Fibroblast of peridontal ligament (primary cell): Measurements from ENCODE around the gene ESPN.
"Not testable (repeated sequence)": the region's sequence is repeated elsewhere in the genome, so short reads cannot be mapped to it uniquely, and the experiment has no call there.

ENCODE experiments used
- DNase-seq: peaks from one replicate; pipeline ENCODE4 v3.0.0-alpha.2; 2010; ENCODE audit errors: extremely low read depth

Gene ESPN

DNA sequence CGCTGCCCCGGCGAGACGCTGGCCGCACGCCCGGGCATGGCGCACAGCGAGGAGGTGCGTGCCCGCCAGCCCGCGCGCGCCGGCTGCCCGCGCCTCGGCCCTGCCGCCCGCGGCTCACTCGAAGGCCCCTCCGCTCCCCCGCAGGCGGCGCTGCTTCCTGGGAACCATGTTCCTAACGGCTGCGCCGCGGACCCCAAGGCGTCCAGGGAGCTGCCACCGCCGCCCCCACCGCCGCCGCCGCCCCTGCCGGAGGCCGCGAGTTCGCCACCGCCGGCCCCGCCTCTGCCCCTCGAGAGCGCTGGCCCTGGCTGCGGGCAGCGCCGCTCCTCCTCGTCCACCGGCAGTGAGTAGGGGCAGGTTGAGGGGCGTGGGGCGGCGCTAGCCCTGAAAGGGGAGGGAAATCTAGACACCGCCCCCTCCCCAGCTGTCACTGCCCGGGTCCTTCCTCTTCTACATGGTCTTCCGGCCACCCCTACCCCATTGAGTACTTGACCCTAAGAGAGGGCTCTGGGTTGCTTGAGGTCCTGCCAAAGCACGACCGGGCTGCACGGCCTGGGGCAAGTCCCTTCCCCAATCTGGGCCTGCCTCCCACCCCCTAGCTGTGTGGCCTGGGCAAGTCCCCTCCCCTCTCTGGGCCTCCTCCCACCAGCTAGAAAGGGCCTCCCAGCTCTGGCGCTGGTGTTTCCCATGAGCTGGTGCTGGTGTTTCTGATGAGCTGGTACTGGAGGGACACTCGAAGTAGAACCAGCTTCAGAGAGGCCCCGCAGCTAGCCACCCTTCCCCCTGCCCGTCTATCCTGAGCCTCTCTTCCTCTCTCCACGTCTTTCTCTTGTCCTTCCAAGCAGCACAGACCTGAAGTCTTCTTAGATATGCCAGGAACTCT, 24.4 kb downstream of the ESPN start:
- DNase-seq, result no peak

GRCh38 chr1:6450005-6450450, 25.5 kb downstream of the ESPN start:
- no peak for DNase-seq

DNA sequence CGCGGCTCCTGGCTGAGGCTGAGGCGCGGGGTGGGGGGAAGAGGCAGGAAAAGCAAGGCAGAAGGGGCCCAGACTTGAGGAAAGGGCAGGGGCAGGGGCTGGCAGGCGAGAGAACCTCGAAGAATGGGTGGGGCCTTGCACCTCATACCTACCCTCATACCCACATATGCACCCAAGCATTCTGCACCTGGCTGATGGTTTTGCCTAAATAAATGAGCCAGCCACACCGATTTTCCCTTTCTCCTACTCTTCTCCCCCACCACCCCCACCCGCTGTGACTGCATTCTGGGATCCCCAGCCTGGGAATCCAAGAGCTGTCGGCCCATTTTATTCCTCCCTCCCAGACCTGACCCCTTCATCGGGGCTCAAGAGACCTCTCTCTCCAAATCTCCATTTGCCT, 25.9 kb downstream of the ESPN start:
- DNase-seq, result not testable (repeated sequence)

DNA sequence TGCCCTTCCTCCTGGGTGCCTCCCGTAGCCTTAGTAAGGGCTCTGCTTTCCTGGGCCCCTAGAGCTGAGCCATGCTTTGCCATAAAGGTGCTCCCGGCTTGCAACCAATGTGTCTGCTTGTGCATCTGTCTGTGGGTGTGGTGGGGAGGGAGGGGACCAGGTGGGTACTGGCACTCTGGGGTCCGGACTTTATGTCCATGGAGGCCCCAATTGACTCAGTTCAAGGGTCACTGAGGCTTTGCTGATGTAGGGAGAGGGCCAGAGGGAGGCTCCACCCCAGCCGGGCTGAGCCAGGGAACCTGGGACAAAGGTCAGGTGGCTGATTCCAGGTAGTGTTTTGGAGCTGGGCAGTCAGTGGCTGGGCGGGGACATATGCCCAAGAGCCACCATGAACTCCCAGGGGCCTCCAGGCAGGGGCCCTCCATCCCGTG, 26.4 kb downstream of the ESPN start:
- DNase-seq, result no peak

GRCh38 chr1:6453895-6454855, 29.6 kb downstream of the ESPN start:
- not testable (repeated sequence) for DNase-seq

DNA sequence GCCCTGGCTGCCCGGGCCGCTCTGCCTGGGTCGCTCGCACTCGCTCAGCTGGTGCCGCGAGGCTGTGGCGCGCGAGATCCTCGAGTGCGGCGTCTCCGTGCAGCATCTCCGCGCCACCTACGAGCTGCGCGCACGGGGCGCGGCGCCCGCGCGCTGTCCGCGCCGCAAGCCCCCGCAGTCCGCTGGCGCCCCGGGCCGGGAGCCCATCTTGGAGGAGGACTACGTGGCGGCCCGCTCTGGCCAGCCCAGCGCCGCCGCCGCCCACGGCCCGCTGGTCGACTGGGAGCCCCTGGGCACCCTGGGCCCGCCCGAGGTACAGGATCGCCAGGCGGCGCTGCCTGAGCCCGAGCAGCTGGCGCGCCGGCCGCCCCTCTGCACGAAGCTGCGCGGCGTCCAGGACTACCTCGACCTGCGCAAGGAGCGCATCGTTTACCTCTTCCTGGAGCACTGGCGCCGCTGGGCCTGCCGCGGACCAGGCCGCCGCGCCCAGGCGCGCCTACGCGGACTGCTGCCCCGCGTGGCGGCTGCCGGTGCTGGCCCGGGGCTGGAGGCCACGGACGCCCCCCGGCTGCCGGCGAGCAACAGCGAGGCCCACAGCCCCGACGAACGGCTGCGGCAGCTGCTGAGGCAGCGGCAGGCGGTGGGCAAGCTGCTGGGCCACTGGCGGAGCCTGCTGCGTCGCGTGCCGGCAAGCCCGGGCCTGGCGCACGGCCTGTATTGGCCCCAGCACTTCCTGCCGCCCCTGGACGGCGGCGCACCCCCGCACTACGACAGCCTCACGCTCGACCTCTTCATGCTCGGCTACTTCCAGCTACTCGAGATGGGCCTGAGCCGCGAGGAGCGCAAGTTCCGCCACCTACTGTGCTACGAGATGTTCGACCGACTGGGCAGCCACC, 30.5 kb downstream of the ESPN start:
- no peak for DNase-seq

DNA sequence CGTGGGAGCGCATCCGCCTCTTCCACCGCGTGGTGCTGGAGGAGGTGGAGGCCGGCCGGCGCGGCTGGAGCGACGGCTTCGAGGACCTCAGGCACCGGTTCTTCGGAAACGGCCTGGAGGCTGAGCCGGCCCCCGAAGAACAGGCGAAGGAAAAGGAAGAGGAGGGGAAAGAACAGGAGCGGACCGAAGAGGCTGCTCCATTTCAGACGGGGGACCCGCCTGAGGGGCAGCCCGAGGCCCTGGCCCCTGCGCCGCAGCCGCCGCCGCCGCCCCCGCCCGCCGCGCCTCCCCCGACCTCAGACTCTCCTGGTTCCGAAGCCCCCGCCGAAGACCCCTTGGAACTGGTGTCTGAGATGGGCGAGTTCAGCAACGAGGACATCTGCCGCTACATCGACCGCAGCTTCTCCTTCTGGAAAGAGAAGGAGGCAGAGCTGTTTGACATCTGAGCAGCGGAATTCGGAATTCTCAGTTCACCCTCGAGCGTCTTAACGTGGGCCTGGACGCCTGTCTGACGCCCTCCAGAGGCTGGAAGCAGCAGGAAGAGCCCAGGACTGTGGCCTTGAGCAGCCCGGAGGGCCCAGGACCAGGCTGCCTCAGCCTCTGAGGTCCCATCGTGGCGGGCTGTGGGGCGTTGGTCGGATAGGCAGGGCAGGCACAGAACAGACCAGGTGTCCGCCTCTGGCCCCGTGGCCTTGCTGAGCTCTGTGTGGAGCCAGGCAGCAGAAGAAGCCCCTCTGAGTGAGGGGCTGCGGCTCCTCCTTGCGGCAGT, 31.4 kb downstream of the ESPN start:
- not testable (repeated sequence) for DNase-seq

DNA sequence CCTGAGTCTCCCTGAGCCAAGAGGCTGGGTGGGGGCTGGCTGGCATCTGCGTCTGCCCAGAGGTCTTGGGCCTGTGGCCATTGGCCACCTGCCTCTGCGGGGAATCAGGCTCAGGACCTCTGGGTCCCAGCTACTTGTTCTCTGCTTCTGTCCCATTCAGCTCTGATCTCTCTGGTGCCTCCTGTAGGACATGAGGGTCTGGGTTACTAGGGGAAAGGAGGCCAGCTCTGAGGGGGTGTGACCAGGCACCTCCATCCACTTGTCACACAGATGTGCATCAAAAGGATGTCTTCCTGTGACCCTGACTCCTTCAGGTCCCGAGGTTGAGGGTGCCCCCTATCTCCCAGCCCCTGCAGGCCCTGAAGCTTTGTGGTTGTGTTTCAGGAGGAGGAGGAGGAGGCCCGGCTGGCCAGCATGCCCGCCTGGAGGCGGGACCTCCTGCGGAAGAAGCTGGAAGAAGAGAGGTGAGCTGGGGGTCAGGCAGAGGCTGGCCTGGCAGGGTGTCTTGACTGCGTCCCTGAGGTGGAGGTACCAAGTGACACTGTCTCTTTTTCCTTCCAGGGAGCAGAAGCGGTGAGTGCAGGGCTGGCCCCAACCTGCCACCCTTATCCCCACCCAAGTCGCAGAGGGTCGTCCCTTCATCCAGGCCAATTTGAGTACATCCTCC, 32.4 kb downstream of the ESPN start:
- no peak for DNase-seq

- DNase-seq, result no peak
These were observed 35.3 kb downstream of the ESPN start for GRCh38 chr1:6459850-6460265.

DNA sequence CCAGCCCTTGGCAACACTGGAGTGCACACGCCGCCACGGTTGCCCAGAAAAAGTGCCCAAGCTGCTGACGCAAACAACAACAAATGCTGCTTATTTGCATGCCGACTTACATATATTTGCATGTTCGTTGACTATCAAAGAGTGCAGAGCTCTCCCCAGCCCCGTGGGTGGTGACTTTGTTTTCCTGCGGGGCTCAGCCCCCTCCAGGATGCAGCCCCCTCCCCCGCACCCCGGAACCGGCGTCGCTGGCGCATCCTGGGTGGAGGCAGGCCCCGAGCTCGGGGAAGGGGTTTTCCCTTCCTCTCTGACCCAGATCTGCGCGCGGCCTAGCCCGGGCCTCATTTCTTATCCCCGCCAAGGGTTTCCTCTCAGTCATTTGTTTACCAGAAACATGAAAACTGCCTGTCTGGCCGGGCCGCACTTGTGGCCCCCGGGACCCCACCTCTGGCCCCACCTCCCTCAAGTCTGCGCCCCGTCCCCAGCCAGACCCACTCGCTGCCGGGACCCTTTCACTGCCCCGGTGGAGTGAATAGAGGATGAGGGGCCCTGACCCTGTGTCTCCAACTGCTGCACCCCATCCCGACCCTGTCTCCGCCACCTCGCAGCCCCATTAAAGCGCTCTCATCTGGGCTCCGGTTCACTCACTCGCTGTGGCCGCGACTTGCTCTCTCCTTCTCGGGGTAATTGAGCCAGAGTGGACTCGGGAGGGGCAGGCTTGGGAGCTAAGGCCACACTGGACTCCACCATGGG, 35.9 kb downstream of the ESPN start:
- no peak for DNase-seq

DNA sequence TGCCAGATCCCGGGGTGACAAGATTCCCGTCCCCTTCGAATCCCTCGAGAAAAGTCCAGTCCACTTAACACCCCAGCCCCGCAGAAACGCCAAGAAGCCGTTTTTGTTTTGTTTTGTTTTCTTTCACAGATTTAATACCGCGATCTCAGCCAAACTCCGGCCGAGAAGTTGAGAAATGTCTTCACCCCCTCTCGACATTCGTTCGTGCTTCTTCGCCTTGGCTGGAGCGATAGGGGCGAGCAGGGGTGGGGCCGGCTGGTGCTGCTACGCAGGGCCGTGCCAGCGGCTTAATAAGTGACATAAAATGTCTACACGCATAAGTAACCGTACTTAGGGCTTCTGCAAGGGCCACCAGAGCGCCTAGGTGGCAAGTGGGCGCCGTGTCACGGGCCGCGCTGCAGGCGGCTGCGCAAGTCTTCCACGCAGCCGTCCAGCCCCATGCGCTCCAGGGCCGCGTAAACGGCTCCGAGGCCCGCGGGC, 36.5 kb downstream of the ESPN start:
- no peak for DNase-seq

DNA sequence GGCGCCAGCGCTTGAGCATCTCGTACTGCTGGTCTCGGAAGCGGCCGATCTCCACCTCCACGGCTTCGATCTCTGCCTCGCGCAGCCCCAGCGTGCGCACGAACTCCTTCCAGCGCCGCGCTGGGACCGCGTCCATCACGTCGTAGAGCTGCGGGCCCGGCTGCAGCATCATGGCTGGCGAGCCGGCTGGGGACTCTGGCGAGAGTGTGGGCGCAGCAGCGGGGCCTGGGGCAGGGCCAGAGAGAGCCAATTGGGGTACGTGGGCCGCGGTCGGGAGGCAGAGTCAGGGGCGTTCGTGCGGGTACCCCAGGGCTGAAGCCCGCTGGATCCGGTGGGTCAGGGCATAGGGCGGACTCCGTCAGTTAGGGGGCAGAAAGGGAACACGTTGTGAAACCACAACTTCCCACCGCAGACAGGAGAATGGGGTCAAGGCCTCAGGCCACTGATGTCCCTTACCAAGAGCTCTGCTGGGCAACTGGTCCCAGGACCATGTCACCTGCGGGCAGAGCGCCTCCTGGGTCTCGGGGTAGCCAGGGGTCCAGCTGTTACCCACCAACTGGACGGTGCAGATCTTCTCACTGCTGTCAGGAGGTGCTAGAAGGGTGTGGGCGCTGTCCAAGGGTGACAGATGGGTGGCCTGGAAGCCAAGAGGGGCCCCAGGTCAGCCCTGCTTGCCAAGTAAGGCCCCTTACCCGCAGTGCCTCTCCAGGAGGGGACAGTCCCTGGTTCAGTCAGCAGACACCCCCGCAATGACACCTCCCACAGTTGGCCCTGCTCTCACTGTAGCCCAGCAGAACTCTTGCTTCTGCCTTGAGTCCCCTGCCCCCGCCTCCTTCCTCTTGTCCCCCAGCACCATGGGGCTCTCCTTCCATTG, 37.2 kb downstream of the ESPN start:
- DNase-seq, result no peak

- no peak for DNase-seq
These were observed 38.0 kb downstream of the ESPN start for GRCh38 chr1:6462412-6463119.

DNA sequence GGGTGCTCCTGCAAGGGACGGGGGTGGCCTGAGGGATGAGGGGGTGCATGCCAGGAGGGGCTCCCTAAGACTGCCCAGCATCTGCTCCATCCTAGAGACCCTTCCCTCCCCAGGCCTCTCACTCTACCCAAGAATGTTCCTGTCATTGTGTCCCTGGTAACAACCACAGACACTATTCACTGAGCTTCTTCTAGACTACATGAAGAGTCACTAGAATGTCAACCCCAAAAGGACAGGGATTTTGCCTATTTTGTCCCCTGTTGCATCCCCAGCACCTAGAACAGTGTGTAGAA, 38.5 kb downstream of the ESPN start:
- no peak for DNase-seq

DNA sequence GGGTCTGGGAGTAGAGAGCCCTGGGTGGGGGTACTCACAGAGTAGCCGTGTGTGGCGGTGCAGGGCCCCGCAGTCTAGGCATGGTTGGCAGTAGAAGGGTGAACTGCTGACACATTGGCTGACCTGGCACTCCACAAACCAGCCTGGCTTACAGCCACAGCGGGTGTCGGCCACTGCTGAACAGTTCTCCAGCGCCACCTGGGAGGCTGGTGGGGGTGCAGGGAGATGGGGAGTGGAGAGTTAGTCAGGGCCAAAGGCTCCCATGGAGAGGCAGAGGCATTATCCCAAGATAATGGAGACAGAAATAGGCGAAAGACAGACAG, 39.9 kb downstream of the ESPN start:
- no peak for DNase-seq

DNA sequence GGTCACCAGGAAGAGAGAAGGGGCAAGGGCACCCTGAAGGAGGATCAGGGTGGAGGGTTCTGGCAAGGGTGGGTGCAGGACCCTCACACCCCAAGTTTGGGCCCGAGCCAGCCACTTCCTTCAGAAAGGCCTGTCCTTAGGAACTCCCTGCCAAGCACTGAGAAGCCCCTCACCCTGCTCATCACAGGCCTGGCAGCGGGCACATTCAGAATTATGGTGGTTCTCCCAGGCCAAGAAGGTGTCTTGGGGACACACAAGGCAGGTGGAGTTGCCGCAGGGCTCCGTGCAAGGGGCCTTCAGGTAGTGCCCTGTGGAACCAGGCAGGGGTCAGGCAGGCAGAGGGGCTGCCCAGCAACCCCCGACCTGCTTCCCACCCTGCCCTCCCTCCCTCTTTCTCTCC, 40.3 kb downstream of the ESPN start:
- no peak for DNase-seq

- DNase-seq, result no peak
These were observed 41.0 kb downstream of the ESPN start for GRCh38 chr1:6465461-6466005.

DNA sequence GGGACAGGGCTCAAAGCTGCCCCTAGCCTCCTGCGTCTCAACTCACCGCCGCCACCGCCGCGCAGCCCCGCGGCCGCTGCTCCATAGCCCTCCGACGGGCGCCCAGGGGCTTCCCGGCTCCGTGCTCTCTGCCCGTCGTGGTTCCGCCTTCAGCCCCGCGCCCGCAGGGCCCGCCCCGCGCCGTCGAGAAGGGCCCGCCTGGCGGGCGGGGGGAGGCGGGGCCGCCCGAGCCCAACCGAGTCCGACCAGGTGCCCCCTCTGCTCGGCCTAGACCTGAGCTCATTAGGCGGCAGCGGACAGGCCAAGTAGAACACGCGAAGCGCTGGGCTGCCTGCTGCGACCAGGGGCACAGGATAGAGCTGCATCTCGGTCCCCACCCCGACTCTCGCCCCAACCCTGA, 41.4 kb downstream of the ESPN start, which contains the start of gene TNFRSF25:
TSS of gene TNFRSF25 (minus strand) at position 151 of the 400 bp plus-strand sequence. CDS start at position 85, 66 bp downstream.
- DNase-seq, result no peak
